Sigmoid colon (tissue), 4 donors: Measurements from ENCODE around the gene AHI1.

ENCODE experiments used
- CTCF ChIP-seq, 4 experiments: fragments of 450-650 bp in 3 of 4; fragments of 200-600 bp in 1 of 4; IDR thresholded peaks; one replicate each; pipeline ENCODE4 v1.5.1; 2016 to 2019; ENCODE audit warnings: antibody characterized with exemption in 4 of 4, mild to moderate bottlenecking in 3 of 4, moderate library complexity in 2 of 4
- EP300 ChIP-seq, 4 donors: sonication (generic); formaldehyde crosslinking; IDR thresholded peaks; one replicate each; pipeline ENCODE4 v1.6.1; 2017; ENCODE audit warnings: antibody characterized with exemption in 4 of 4
- POLR2A ChIP-seq, 2 donors: fragments of 450-650 bp; IDR thresholded peaks; one replicate each; pipeline ENCODE4 v1.6.1; 2016; ENCODE audit warnings: antibody characterized with exemption in 2 of 2, mild to moderate bottlenecking in 2 of 2, moderate library complexity in 2 of 2
- POLR2AphosphoS5 ChIP-seq, 4 donors: sonication (generic); formaldehyde crosslinking; IDR thresholded peaks; one replicate each; pipeline ENCODE4 v1.6.1; 2017; ENCODE audit warnings: antibody characterized with exemption in 4 of 4

- TF ChIP-seq POLR2A (IDR thresholded peaks at IDR 0.05) (no peak), CTCF (IDR thresholded peaks at IDR 0.05) (no peak), EP300 (IDR thresholded peaks at IDR 0.05) (no peak), POLR2AphosphoS5 (IDR thresholded peaks at IDR 0.05) (no peak)
These were observed 21.8 kb upstream of the AHI1 start for GRCh38 chr6:135519348-135519747.
